Esophagus squamous epithelium (tissue), 4 donors: ENCODE measurements around the gene ATAT1.

Experiments used
- CTCF ChIP-seq, 6 experiments: fragments of 450-650 bp in 4 of 6; fragments of 200-600 bp in 2 of 6; sonication (generic) in 2 of 6; IDR thresholded peaks; one replicate each; pipeline ENCODE4 v1.5.1; 2016 to 2019; ENCODE audit warnings: antibody characterized with exemption in 6 of 6, mild to moderate bottlenecking in 4 of 6, moderate library complexity in 4 of 6
- POLR2A ChIP-seq, 4 donors: fragments of 450-650 bp; IDR thresholded peaks; one replicate each; pipeline ENCODE4 v1.6.1; 2017; ENCODE audit warnings: antibody characterized with exemption in 4 of 4, mild to moderate bottlenecking in 4 of 4, moderate library complexity in 3 of 4

DNA sequence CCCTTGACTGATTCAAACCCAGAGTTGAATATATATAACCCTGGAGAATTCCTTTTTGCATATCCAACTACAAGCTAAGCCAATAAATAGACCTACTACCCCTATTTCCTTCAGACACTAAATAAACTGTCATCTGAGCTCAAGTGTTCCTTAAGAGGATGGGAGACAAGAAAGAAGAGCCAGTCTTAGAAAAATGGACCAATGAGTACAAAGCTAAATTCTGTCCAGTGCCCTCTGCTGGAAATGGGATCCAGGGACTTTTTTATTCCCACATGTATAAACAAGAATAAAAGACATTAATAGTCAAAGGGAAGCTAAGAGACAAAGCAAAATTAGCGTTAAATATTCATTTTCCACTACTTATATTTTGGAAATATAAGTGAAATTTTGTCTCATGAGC, 14.5 kb upstream of the ATAT1 start:
- TF ChIP-seq CTCF (IDR thresholded peaks at IDR 0.05) (peak in 3 of 6 experiments; percentile 8 to 33 (median 19)), POLR2A (IDR thresholded peaks at IDR 0.05) (no peak)
